Esophagus muscularis mucosa (tissue), 4 donors: ENCODE results near the gene POLR2E.

Experiments
- CTCF ChIP-seq, 3 experiments: fragments of 200-600 bp in 2 of 3; fragments of 450-650 bp in 1 of 3; sonication (generic) in 2 of 3; IDR thresholded peaks; one replicate each; pipeline ENCODE4 v1.5.1; 2017 to 2019; ENCODE audit warnings: antibody characterized with exemption in 3 of 3, mild to moderate bottlenecking in 2 of 3, moderate library complexity in 1 of 3
- EP300 ChIP-seq: sonication (generic); formaldehyde crosslinking; IDR thresholded peaks from one replicate; pipeline ENCODE4 v1.6.1; 2017; ENCODE audit warnings: antibody characterized with exemption
- POLR2A ChIP-seq: fragments of 450-650 bp; IDR thresholded peaks from one replicate; pipeline ENCODE4 v1.6.1; 2017; ENCODE audit warnings: antibody characterized with exemption, moderate library complexity, mild to moderate bottlenecking, low read depth
- POLR2AphosphoS5 ChIP-seq, 2 donors: sonication (generic); formaldehyde crosslinking; IDR thresholded peaks; one replicate each; pipeline ENCODE4 v1.6.1; 2017; ENCODE audit warnings: antibody characterized with exemption in 2 of 2

GRCh38 chr19:1107661-1108261 lies 12.6 kb upstream of the POLR2E start:
- TF ChIP-seq CTCF (IDR thresholded peaks at IDR 0.05) (no peak), EP300 (no peak), POLR2A (no peak), POLR2AphosphoS5 (IDR thresholded peaks at IDR 0.05) (no peak)
